H9 (cell line): Measurements from ENCODE around the gene ZFYVE28. TPM values are rescaled to one million over a fixed set of nuclear protein-coding genes. Genes with fewer than 3 reads are reported as not detected.

Source experiments
- DNase-seq: peaks from one replicate; pipeline ENCODE4 v3.0.0-alpha.2; 2017
- H2AFZ ChIP-seq: one replicate; pipeline ENCODE4 v1.6.1; 2013; ENCODE audit warnings: mild to moderate bottlenecking, low read length, control low read depth, moderate library complexity
- H2AK5ac ChIP-seq: 2 replicates; pipeline ENCODE4 v1.6.1; 2013; ENCODE audit warnings: low read length, control low read depth, mixed read lengths; ENCODE audit not compliant: insufficient read length
- H2BK120ac ChIP-seq: one replicate; pipeline ENCODE4 v1.6.1; 2013; ENCODE audit warnings: low read depth, mild to moderate bottlenecking, low read length, control low read depth, inconsistent platforms; ENCODE audit not compliant: poor library complexity, severe bottlenecking
- H2BK12ac ChIP-seq: 2 replicates; pipeline ENCODE4 v1.6.1; 2013; ENCODE audit warnings: low read length, control low read depth, mixed read lengths, low read depth; ENCODE audit not compliant: insufficient read length
- H2BK15ac ChIP-seq: 2 replicates; pipeline ENCODE4 v1.6.1; 2013; ENCODE audit warnings: low read depth, low read length, control low read depth
- H2BK20ac ChIP-seq: one replicate; pipeline ENCODE4 v1.6.1; 2013; ENCODE audit warnings: low read depth, mild to moderate bottlenecking, low read length, control low read depth, inconsistent platforms; ENCODE audit not compliant: poor library complexity, severe bottlenecking
- H2BK5ac ChIP-seq: 2 replicates; pipeline ENCODE4 v1.6.1; 2013; ENCODE audit warnings: low read length, control low read depth, mixed read lengths; ENCODE audit not compliant: insufficient read length
- H3K14ac ChIP-seq: 2 replicates; pipeline ENCODE4 v1.6.1; 2013; ENCODE audit warnings: low read length, control low read depth; ENCODE audit not compliant: insufficient read depth
- H3K18ac ChIP-seq: 2 replicates; pipeline ENCODE4 v1.6.1; 2013; ENCODE audit warnings: low read depth, mild to moderate bottlenecking, mixed read lengths, low read length, control low read depth; ENCODE audit not compliant: insufficient read length
- H3K23ac ChIP-seq: 2 replicates; pipeline ENCODE4 v1.6.1; 2013; ENCODE audit warnings: low read length, control low read depth, mixed read lengths, low read depth; ENCODE audit not compliant: insufficient read length
- H3K23me2 ChIP-seq: 2 replicates; pipeline ENCODE4 v1.6.1; 2013; ENCODE audit warnings: low read depth, mild to moderate bottlenecking, mixed read lengths, low read length, control low read depth; ENCODE audit not compliant: insufficient read length, poor library complexity, severe bottlenecking
- H3K27ac ChIP-seq: 2 replicates; pipeline ENCODE4 v1.5.1; 2013; ENCODE audit warnings: low read length, control low read depth, mixed read lengths, low read depth; ENCODE audit not compliant: insufficient read length
- H3K27me3 ChIP-seq: 2 replicates; pipeline ENCODE4 v1.6.1; 2013; ENCODE audit warnings: low read length, control low read depth, inconsistent platforms; ENCODE audit not compliant: insufficient read depth
- H3K4ac ChIP-seq: 2 replicates; pipeline ENCODE4 v1.6.1; 2013; ENCODE audit warnings: low read depth, mild to moderate bottlenecking, control low read depth, inconsistent platforms, low read length, moderate library complexity
- H3K4me1 ChIP-seq: 2 replicates; pipeline ENCODE4 v1.6.1; 2013; ENCODE audit warnings: low read length, control low read depth, inconsistent platforms; ENCODE audit not compliant: insufficient read depth
- H3K4me2 ChIP-seq: 2 replicates; pipeline ENCODE4 v1.6.1; 2013; ENCODE audit warnings: low read length, control low read depth, mixed read lengths; ENCODE audit not compliant: insufficient read length, insufficient read depth
- H3K56ac ChIP-seq: 2 replicates; pipeline ENCODE4 v1.6.1; 2013; ENCODE audit warnings: low read depth, mild to moderate bottlenecking, mixed read lengths, low read length, control low read depth; ENCODE audit not compliant: insufficient read length
- H3K79me1 ChIP-seq: 2 replicates; pipeline ENCODE4 v1.6.1; 2013; ENCODE audit warnings: low read depth, mild to moderate bottlenecking, moderate library complexity, low read length, control low read depth, inconsistent platforms; ENCODE audit not compliant: insufficient read depth, poor library complexity, severe bottlenecking
- H3K79me2 ChIP-seq: 2 replicates; pipeline ENCODE4 v1.6.1; 2013; ENCODE audit warnings: low read length, control low read depth, inconsistent platforms; ENCODE audit not compliant: insufficient read depth
- H3K9ac ChIP-seq: 2 replicates; pipeline ENCODE4 v1.6.1; 2013; ENCODE audit warnings: low read length, control low read depth, mixed read lengths; ENCODE audit not compliant: insufficient read length; ENCODE audit errors: extremely low read depth
- H3K9me3 ChIP-seq: one replicate; pipeline ENCODE4 v1.6.1; 2013; ENCODE audit warnings: low read depth, low read length, inconsistent platforms; ENCODE audit not compliant: control insufficient read depth
- H3T11ph ChIP-seq: one replicate; pipeline ENCODE4 v1.6.1; 2013; ENCODE audit warnings: mild to moderate bottlenecking, low read length, control low read depth, inconsistent platforms
- H4K20me1 ChIP-seq: one replicate; pipeline ENCODE4 v1.6.1; 2013; ENCODE audit not compliant: control insufficient read depth, insufficient read length, insufficient read depth
- H4K5ac ChIP-seq: 2 replicates; pipeline ENCODE4 v1.6.1; 2013; ENCODE audit warnings: low read depth, mild to moderate bottlenecking, mixed read lengths, low read length, control low read depth; ENCODE audit not compliant: insufficient read length
- H4K8ac ChIP-seq: replicated peaks from 2 replicates; pipeline ENCODE4 v1.6.1; 2013; ENCODE audit warnings: low read length, control low read depth, mixed read lengths, low read depth; ENCODE audit not compliant: insufficient read length
- H4K91ac ChIP-seq: 2 replicates; pipeline ENCODE4 v1.6.1; 2013; ENCODE audit warnings: low read depth, mild to moderate bottlenecking, moderate library complexity, mixed read lengths, low read length, control low read depth; ENCODE audit not compliant: insufficient read length
- H3K27ac Mint-ChIP-seq, 3 experiments: 2 replicates in 2 of 3; 3 replicates in 1 of 3; pipeline ENCODE4 v1.8.0; 2020 to 2021; ENCODE audit warnings: mixed read lengths in 3 of 3, mild to moderate bottlenecking in 1 of 3, moderate library complexity in 1 of 3
- H3K27me3 Mint-ChIP-seq: 2 replicates; pipeline ENCODE4 v1.8.0; 2021; ENCODE audit warnings: low read depth, mild to moderate bottlenecking, moderate library complexity, mixed read lengths
- H3K36me3 Mint-ChIP-seq, 3 experiments: 2 replicates in 2 of 3; 3 replicates in 1 of 3; pipeline ENCODE4 v1.8.0; 2020 to 2021; ENCODE audit warnings: low read depth in 3 of 3, mixed read lengths in 3 of 3; ENCODE audit not compliant: insufficient read depth in 1 of 3
- H3K4me1 Mint-ChIP-seq, 2 experiments: 2 replicates each; pipeline ENCODE4 v1.8.0; 2020; ENCODE audit warnings: mixed read lengths in 2 of 2
- H3K4me3 Mint-ChIP-seq, 2 experiments: 2 replicates in 1 of 2; 3 replicates in 1 of 2; pipeline ENCODE4 v1.8.0; 2020 to 2021; ENCODE audit warnings: mild to moderate bottlenecking in 2 of 2, mixed read lengths in 2 of 2, moderate library complexity in 1 of 2
- H3K9me3 Mint-ChIP-seq, 2 experiments: 2 replicates in 1 of 2; 3 replicates in 1 of 2; pipeline ENCODE4 v1.8.0; 2020; ENCODE audit warnings: mild to moderate bottlenecking in 2 of 2, mixed read lengths in 2 of 2, moderate library complexity in 1 of 2
- CTCF ChIP-seq: fragments of 200-600 bp; sonication (generic); conservative IDR thresholded peaks from 3 replicates; pipeline ENCODE4 v1.8.0; 2021; ENCODE audit warnings: antibody characterized with exemption, mild to moderate bottlenecking
- WGBS: extraction: QIAGEN DNeasy Blood & Tissue Kit; methylation state at CpG from one replicate; pipeline ENCODE4 v1.1.7; 2013; ENCODE audit warnings: missing lambda C conversion rate, low lambda C conversion rate, mixed read lengths; ENCODE audit not compliant: insufficient read length; ENCODE audit errors: extremely low coverage; 5-methylcytosine and 5-hydroxymethylcytosine counted together
- total RNA-seq: library from RNA; stranded (reverse); gene quantifications from 2 replicates; pipeline ENCODE4 v1.2.1, GENCODE V29; 2021

ZFYVE28 gene
- total RNA-seq, 1 experiment from 2014 or later, result 0.98 TPM

DNA sequence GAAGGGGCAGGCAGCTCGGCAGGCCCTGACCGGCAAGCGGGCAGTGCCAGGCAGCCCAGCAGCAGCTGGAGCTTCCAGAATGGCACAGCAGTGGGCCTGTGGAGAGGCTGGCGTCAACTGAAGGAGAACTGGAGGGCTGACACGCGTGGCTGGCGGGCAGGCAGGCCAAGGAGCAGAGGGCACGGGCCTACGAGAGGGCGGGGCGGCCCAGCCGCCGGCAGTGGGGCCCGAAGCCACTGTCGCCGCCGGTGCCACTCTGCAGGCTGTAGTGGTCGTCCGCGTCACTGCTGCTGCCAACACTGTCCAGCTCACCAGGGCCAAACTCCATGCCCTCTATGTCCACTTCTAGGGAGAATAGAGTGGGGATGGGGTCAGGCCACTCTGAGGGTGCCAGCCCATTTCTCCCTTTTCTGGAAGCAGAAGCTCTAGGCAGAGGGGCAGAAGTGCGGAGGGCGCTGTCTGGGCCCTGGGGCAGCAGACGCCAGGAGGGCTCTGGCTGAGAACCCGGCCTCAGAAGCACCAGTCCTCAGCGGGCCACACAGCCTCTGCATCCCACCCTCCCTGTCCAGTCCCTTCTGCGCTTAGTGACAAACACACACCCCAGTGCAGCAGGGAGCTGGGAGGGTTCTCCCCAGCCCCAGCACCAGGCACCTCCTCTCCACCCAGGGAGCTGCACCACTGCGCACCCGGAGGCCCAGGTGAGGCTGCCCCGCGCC, 167.9 kb downstream of the ZFYVE28 start:
- Histone ChIP-seq H3T11ph (no peak overlapping the region), H2BK15ac (no peak overlapping the region), H4K8ac (no peak overlapping the region), H3K4ac (no peak overlapping the region), H2BK5ac (no peak overlapping the region), H3K23ac (no peak overlapping the region), H3K18ac (no peak overlapping the region), H3K27ac (no peak overlapping the region), H3K9ac (no peak overlapping the region), H2BK120ac (no peak overlapping the region), H3K23me2 (no peaks in the 10 kb centered on the region), H4K5ac (no peak overlapping the region), H2BK12ac (no peak overlapping the region), H3K56ac (no peak overlapping the region), H3K4me2 (no peak overlapping the region), H3K4me1 (no peaks in the 10 kb centered on the region), H3K27me3 (no peaks in the 10 kb centered on the region), H2AFZ (no peak overlapping the region), H3K9me3 (no peaks in the 10 kb centered on the region), H3K14ac (no peak overlapping the region), H4K20me1 (no peaks in the 10 kb centered on the region), H4K91ac (no peak overlapping the region), H3K79me1 (no peaks in the 10 kb centered on the region), H2AK5ac (no peak overlapping the region), H2BK20ac (no peak overlapping the region), H3K79me2 (no peaks in the 10 kb centered on the region)
- WGBS, result no CpG with 5 or more reads among the region's 30 CpGs
- no peak for DNase-seq
- no peak overlapping the region for H3K4me3 Mint-ChIP-seq
- H3K4me1 Mint-ChIP-seq, result peaks cover 0 to 3% of the 10 kb centered on the region in 2 experiments; a peak in 2 of 4 replicates
- H3K27me3 Mint-ChIP-seq, result no peaks in the 10 kb centered on the region
- H3K9me3 Mint-ChIP-seq, result peaks cover 0 to 2% of the 10 kb centered on the region in 2 experiments; a peak in 1 of 5 replicates
- peaks cover 5 to 18% (median 12%) of the 10 kb centered on the region in 3 experiments; a peak in 5 of 7 replicates for H3K36me3 Mint-ChIP-seq
- TF ChIP-seq CTCF, result no peak
- no peak overlapping the region for H3K27ac Mint-ChIP-seq
